H1 (cell line): ENCODE data around the gene MYO16. TPM values are rescaled to one million over a fixed set of nuclear protein-coding genes. Genes with fewer than 3 reads are reported as not detected.

Source experiments
- BACH1 ChIP-seq: IDR thresholded peaks from 2 replicates; pipeline ENCODE4 v1.6.1; 2012; ENCODE audit warnings: low read length, improper control_type of control experiment
- CEBPB ChIP-seq: IDR thresholded peaks from 2 replicates; pipeline ENCODE4 v1.6.1; 2012; ENCODE audit warnings: low read depth, low read length
- CHD2 ChIP-seq: IDR thresholded peaks from 2 replicates; pipeline ENCODE4 v1.6.1; 2012; ENCODE audit warnings: low read length, improper control_type of control experiment
- polyA plus RNA-seq, 7 experiments: library from polyadenylated mRNA; depleted of rRNA in 3 of 7; stranded (reverse) in 5 of 7; unstranded in 2 of 7; fragments of >200 nt in 5 of 7; fragments of 200-250 nt in 2 of 7; gene quantifications; 1 replicate in 5 of 7; 2 replicates in 1 of 7; 4 replicates in 1 of 7; pipeline versions ENCODE4 v1.2.1 to v1.2.3, GENCODE V29; 2011 to 2013; ENCODE audit warnings: missing spikeins in 2 of 7, mixed read lengths in 2 of 7
- total RNA-seq: library from RNA; stranded (reverse); fragmentation: NEBNext Ultra II Directional; extraction: Animal tissue kit (Norgen Biotek cat#: 25700); gene quantifications from 2 replicates; pipeline ENCODE4 v1.2.1, GENCODE V29; 2021

Gene MYO16
- total and polyA plus RNA-seq, 2 of the 8 experiments (the other 6 are each of a cell fraction or from before 2014, with no cell fraction given), result 0.02 to 0.22 TPM

GRCh38 chr13:108629988-108630387 lies 577 bp downstream of the MYO16 start (continued):
- TF ChIP-seq CEBPB, result no peak
- TF ChIP-seq BACH1, result no peak
- TF ChIP-seq CHD2, result no peak
- TF ChIP-seq, all 59 proteins: peak for 0
